Activated CD8-positive, alpha-beta memory T cell treated with anti-CD3 and anti-CD28 coated beads for 36 hours (primary cell): Measurements from ENCODE around the gene POU2AF1. TPM values are rescaled to one million over a fixed set of nuclear protein-coding genes. Genes with fewer than 3 reads are reported as not detected.

ENCODE experiments used
- CTCF ChIA-PET: fragments of 350-600 bp; sonication (Branson Sonifier 250); formaldehyde crosslinking; loops from one replicate; lab custom pipeline; 2021; ENCODE audit warnings: antibody characterized with exemption; lab: Charles Lee
- POLR2A ChIA-PET: fragments of 350-600 bp; sonication (Branson Sonifier 250); formaldehyde crosslinking; loops from one replicate; lab custom pipeline; 2021; ENCODE audit warnings: antibody characterized with exemption; lab: Charles Lee
- total RNA-seq, 2 experiments: library from RNA; stranded (reverse); gene quantifications; one replicate each; pipeline ENCODE4 v1.2.3, GENCODE V29; 2021

The POU2AF1 gene
- total RNA-seq, result 1 to 10 TPM; 4.8 to 5.7 TPM

- CTCF ChIA-PET, result interaction anchor here (0.8 to 1.2 kb wide), 2 partner anchors 8 to 38 kb away, joined by 3 read pairs; no protein-coding TSS in a partner anchor
- POLR2A ChIA-PET, result interaction anchor here (0.6 to 1.1 kb wide), 2 partner anchors 11 to 214 kb away, joined by 3 to 4 read pairs; no protein-coding TSS in a partner anchor
Measured at GRCh38 chr11:111378861-111379601, at the start of gene POU2AF1. TSS of gene POU2AF1 (minus strand) at chr11:111379275. CDS start at chr11:111379177, 98 bp downstream.

GRCh38 chr11:111428113-111428876, 49.2 kb upstream of the POU2AF1 start:
- ChIA-PET CTCF (interaction anchor here (0.8 to 5.3 kb wide), 7 partner anchors 8 to 146 kb away, joined by 3 to 30 read pairs (median 5); partner anchors contain the start of gene POU2AF3), POLR2A (no interaction called here)

- CTCF ChIA-PET, result interaction anchor here (1.1 to 5.3 kb wide), 2 partner anchors 18 to 145 kb away, joined by 3 to 30 read pairs; no protein-coding TSS in a partner anchor
Measured at GRCh38 chr11:111427471-111427912, 48.4 kb upstream of the POU2AF1 start.

GRCh38 chr11:111426617-111427016, 47.5 kb upstream of the POU2AF1 start:
- CTCF ChIA-PET, result interaction anchor here (1.1 to 5.3 kb wide), 2 partner anchors 19 to 144 kb away, joined by 3 to 30 read pairs; no protein-coding TSS in a partner anchor
- POLR2A ChIA-PET, result no interaction called here

More at GRCh38 chr11:111427471-111427912, 48.4 kb upstream of the POU2AF1 start:
- POLR2A ChIA-PET, result no interaction called here

GRCh38 chr11:111423250-111423615, 44.2 kb upstream of the POU2AF1 start:
- CTCF ChIA-PET, result interaction anchor here (0.6 to 1.8 kb wide), 10 partner anchors 16 to 145 kb away, joined by 3 to 12 read pairs (median 4); no protein-coding TSS in a partner anchor
- POLR2A ChIA-PET, result no interaction called here

- ChIA-PET CTCF (interaction anchor here (0.6 to 1.8 kb wide), 10 partner anchors 17 to 144 kb away, joined by 3 to 12 read pairs (median 4); no protein-coding TSS in a partner anchor), POLR2A (no interaction called here)
Measured at GRCh38 chr11:111422494-111423249, 43.6 kb upstream of the POU2AF1 start.

GRCh38 chr11:111421251-111421650, 42.2 kb upstream of the POU2AF1 start:
- POLR2A ChIA-PET, result no interaction called here
- CTCF ChIA-PET, result interaction anchor here (0.9 to 1.8 kb wide), 2 partner anchors 8 to 139 kb away, joined by 3 to 7 read pairs; no protein-coding TSS in a partner anchor

GRCh38 chr11:111419641-111420327, 40.7 kb upstream of the POU2AF1 start:
- POLR2A ChIA-PET, result no interaction called here
- CTCF ChIA-PET, result interaction anchor here (0.5 to 1.8 kb wide), 4 partner anchors 9 to 137 kb away, joined by 4 to 7 read pairs (median 4); no protein-coding TSS in a partner anchor

- POLR2A ChIA-PET, result no interaction called here
Measured at GRCh38 chr11:111419181-111419580, 40.1 kb upstream of the POU2AF1 start.

GRCh38 chr11:111418436-111418787, 39.3 kb upstream of the POU2AF1 start:
- ChIA-PET POLR2A (no interaction called here), CTCF (no interaction called here)

More at GRCh38 chr11:111419181-111419580, 40.1 kb upstream of the POU2AF1 start:
- CTCF ChIA-PET, result interaction anchor here (1.1 to 1.2 kb wide), 2 partner anchors 46 to 136 kb away, joined by 4 read pairs; no protein-coding TSS in a partner anchor

GRCh38 chr11:111417766-111418435, 38.8 kb upstream of the POU2AF1 start:
- POLR2A ChIA-PET, result no interaction called here
- CTCF ChIA-PET, result no interaction called here

- ChIA-PET POLR2A (no interaction called here), CTCF (no interaction called here)
Measured at GRCh38 chr11:111417011-111417765, 38.1 kb upstream of the POU2AF1 start.

- ChIA-PET POLR2A (no interaction called here), CTCF (no interaction called here)
Measured at GRCh38 chr11:111416231-111416960, 37.3 kb upstream of the POU2AF1 start.

- ChIA-PET POLR2A (no interaction called here), CTCF (no interaction called here)
Measured at GRCh38 chr11:111414936-111415335, 35.9 kb upstream of the POU2AF1 start.

GRCh38 chr11:111414267-111414931, 35.3 kb upstream of the POU2AF1 start:
- POLR2A ChIA-PET, result no interaction called here
- CTCF ChIA-PET, result no interaction called here

GRCh38 chr11:111413849-111414248, 34.8 kb upstream of the POU2AF1 start:
- ChIA-PET POLR2A (no interaction called here), CTCF (no interaction called here)
